Measurements from ENCODE around the gene SSRP1. TPM values are rescaled to one million over a fixed set of nuclear protein-coding genes. Genes with fewer than 3 reads are reported as not detected.

The SSRP1 gene
- total RNA-seq, 4 donors from 2014 or later, result 29.4 to 115 (median 75.3) TPM

GRCh38 chr11:57324886-57325734 is 10.6 kb downstream of the SSRP1 start, which contains the start of gene TNKS1BP1:
Gene TNKS1BP1, minus strand, starts transcription at chr11:57324952. Its CDS starts 3,067 bp downstream, at chr11:57321885.
- Histone ChIP-seq H3K9me3 (no peaks in the 10 kb centered on the region), H3K4me1 (peaks cover 5 to 11% of the 10 kb centered on the region in 2 donors), H3K36me3 (no peaks in the 10 kb centered on the region), H3K4me3 (peak within 1 kb of the TSS; percentile 65 to 97), H3K27me3 (no peaks in the 10 kb centered on the region), H3K27ac (peak within 1 kb of the TSS; percentile 95 to 98)
- intact Hi-C loops (cut with DNase I; ENCODE audit: low total_unique reads), result no loop called here
- peak; percentile 89 to 95 for TF ChIP-seq POLR2A (IDR thresholded peaks at IDR 0.05)
- no peak for TF ChIP-seq CTCF (IDR thresholded peaks at IDR 0.05)
- peak; percentile 99 for DNase-seq

- H3K36me3 ChIP-seq, result no peaks in the 10 kb centered on the region
- no peaks in the 10 kb centered on the region for H3K27me3 ChIP-seq
- DNase-seq, result peak; percentile 56 to 60
- peak overlapping the region; percentile 95 to 98 for H3K27ac ChIP-seq
- intact Hi-C loops (cut with DNase I; ENCODE audit: low total_unique reads), result no loop called here
- H3K9me3 ChIP-seq, result no peaks in the 10 kb centered on the region
- peaks cover 7 to 12% of the 10 kb centered on the region in 2 donors for H3K4me1 ChIP-seq
- peak overlapping the region; percentile 65 to 97 for H3K4me3 ChIP-seq
- TF ChIP-seq POLR2A (IDR thresholded peaks at IDR 0.05) (no peak), CTCF (IDR thresholded peaks at IDR 0.05) (no peak)
Observed at GRCh38 chr11:57324154-57324885, 11.4 kb downstream of the SSRP1 start.

- no peak for DNase-seq
- no peak for TF ChIP-seq CTCF (IDR thresholded peaks at IDR 0.05)
- H3K36me3 ChIP-seq, result no peaks in the 10 kb centered on the region
- H3K4me3 ChIP-seq, result peak overlapping the region; percentile 65 to 97
- no peaks in the 10 kb centered on the region for H3K9me3 ChIP-seq
- H3K4me1 ChIP-seq, result peaks cover 7 to 16% of the 10 kb centered on the region in 2 donors
- peak overlapping the region; percentile 95 to 98 for H3K27ac ChIP-seq
- no peaks in the 10 kb centered on the region for H3K27me3 ChIP-seq
- intact Hi-C loops (cut with DNase I; ENCODE audit: low total_unique reads), result no loop called here
Observed at GRCh38 chr11:57323855-57324153, 11.9 kb downstream of the SSRP1 start.

- TF ChIP-seq CTCF (IDR thresholded peaks at IDR 0.05) (no peak), POLR2A (IDR thresholded peaks at IDR 0.05) (no peak)
- no peak for DNase-seq
- H3K4me1 ChIP-seq, result peaks cover 7 to 21% of the 10 kb centered on the region in 2 donors
- intact Hi-C loops (cut with DNase I; ENCODE audit: low total_unique reads), result no loop called here
- H3K9me3 ChIP-seq, result no peaks in the 10 kb centered on the region
- peak overlapping the region; percentile 95 to 98 for H3K27ac ChIP-seq
- peak overlapping the region; percentile 65 to 97 for H3K4me3 ChIP-seq
- no peaks in the 10 kb centered on the region for H3K36me3 ChIP-seq
- no peaks in the 10 kb centered on the region for H3K27me3 ChIP-seq
Observed at GRCh38 chr11:57323167-57323854, 12.4 kb downstream of the SSRP1 start.

All from uterus (tissue), 4 donors.